ENCODE results near the gene TBX18.

The TBX18 gene

GRCh38 chr6:84773133-84773430 lies 8.7 kb upstream of the TBX18 start:
- DNase-seq, result no peak

GRCh38 chr6:84772428-84773132 lies 8.2 kb upstream of the TBX18 start:
- DNase-seq, result no peak

GRCh38 chr6:84771756-84772356 lies 7.5 kb upstream of the TBX18 start:
- no peak for DNase-seq

- no peak for DNase-seq
These were observed 6.8 kb upstream of the TBX18 start for GRCh38 chr6:84771125-84771755.

- no peak for DNase-seq
These were observed 6.1 kb upstream of the TBX18 start for GRCh38 chr6:84770521-84770920.

- DNase-seq, result no peak
These were observed 4.9 kb upstream of the TBX18 start for GRCh38 chr6:84769306-84769705.

- DNase-seq, result no peak
These were observed 4.2 kb upstream of the TBX18 start for GRCh38 chr6:84768442-84769174.

- DNase-seq, result no peak
These were observed 3.3 kb upstream of the TBX18 start for GRCh38 chr6:84767526-84768201.

- DNase-seq, result no peak
These were observed 2.6 kb upstream of the TBX18 start for GRCh38 chr6:84766799-84767525.

- no peak for DNase-seq
These were observed 1.9 kb upstream of the TBX18 start for GRCh38 chr6:84766118-84766798.

- no peak for DNase-seq
These were observed 489 bp downstream of the TBX18 start for GRCh38 chr6:84763886-84764331.

- DNase-seq, result no peak
These were observed 1.2 kb downstream of the TBX18 start for GRCh38 chr6:84763003-84763885.

GRCh38 chr6:84762220-84763002 lies 2.0 kb downstream of the TBX18 start:
- DNase-seq, result no peak

- DNase-seq, result no peak
These were observed 5.9 kb downstream of the TBX18 start for GRCh38 chr6:84758486-84758885.

- no peak for DNase-seq
These were observed 7.5 kb downstream of the TBX18 start for GRCh38 chr6:84756877-84757276.

- no peak for DNase-seq
These were observed 7.9 kb downstream of the TBX18 start for GRCh38 chr6:84756466-84756865.

- DNase-seq, result no peak
These were observed 11.2 kb downstream of the TBX18 start for GRCh38 chr6:84753173-84753572.

- no peak for DNase-seq
These were observed 12.1 kb downstream of the TBX18 start for GRCh38 chr6:84752118-84752850.

All from hypothalamus (tissue), 51 donors.